HG02759 (cell line): ENCODE data around the gene TPX2.

Experiments used
- ATAC-seq: cut with Tn5 transposase; IDR thresholded peaks from one replicate; pipeline ENCODE4 v1.9.1; 2021; ENCODE audit warnings: mild to moderate bottlenecking, moderate library complexity; ENCODE audit not compliant: unreplicated experiment

The TPX2 gene

GRCh38 chr20:31705598-31706597, 33.2 kb upstream of the TPX2 start:
- ATAC-seq = peak; percentile 91

GRCh38 chr20:31706607-31707257, 32.4 kb upstream of the TPX2 start:
- ATAC-seq = no peak

GRCh38 chr20:31707258-31707615, 31.9 kb upstream of the TPX2 start:
- ATAC-seq = no peak

GRCh38 chr20:31707994-31708735, 30.9 kb upstream of the TPX2 start:
- ATAC-seq = no peak

- no peak for ATAC-seq
These were observed 30.2 kb upstream of the TPX2 start for GRCh38 chr20:31708736-31709534.

- ATAC-seq = no peak
These were observed 29.2 kb upstream of the TPX2 start for GRCh38 chr20:31709939-31710338.

GRCh38 chr20:31710423-31711108, 28.5 kb upstream of the TPX2 start:
- ATAC-seq = no peak

- ATAC-seq = no peak
These were observed 27.6 kb upstream of the TPX2 start for GRCh38 chr20:31711179-31712111.

GRCh38 chr20:31712112-31712553, 27.0 kb upstream of the TPX2 start:
- no peak for ATAC-seq

GRCh38 chr20:31712564-31713311, 26.4 kb upstream of the TPX2 start:
- ATAC-seq = no peak

- no peak for ATAC-seq
These were observed 25.5 kb upstream of the TPX2 start for GRCh38 chr20:31713312-31714273.

GRCh38 chr20:31715766-31716165, 23.3 kb upstream of the TPX2 start:
- ATAC-seq = no peak

- no peak for ATAC-seq
These were observed 22.7 kb upstream of the TPX2 start for GRCh38 chr20:31716351-31716750.

- peak; percentile 16 for ATAC-seq
These were observed 22.1 kb upstream of the TPX2 start for GRCh38 chr20:31716818-31717477.

GRCh38 chr20:31717478-31718201, 21.4 kb upstream of the TPX2 start:
- ATAC-seq = peak; percentile 53
